Uterus (tissue), 4 donors: ENCODE measurements around the gene MAK. TPM values are rescaled to one million over a fixed set of nuclear protein-coding genes. Genes with fewer than 3 reads are reported as not detected.
"Not testable (repeated sequence)": the region's sequence is repeated elsewhere in the genome, so short reads cannot be mapped to it uniquely, and the experiment has no call there.

Experiments used
- DNase-seq, 2 donors: peaks; one replicate each; pipeline ENCODE4 v3.0.0-alpha.2; 2019 to 2020
- H3K27ac ChIP-seq, 2 donors: fragments of 200-600 bp; sonication (generic); 1 replicate in 1 of 2; 2 replicates in 1 of 2; pipeline ENCODE4 v1.5.1; 2016 to 2018
- H3K27me3 ChIP-seq, 2 donors: fragments of 200-600 bp; sonication (generic); one replicate each; pipeline ENCODE4 v1.5.1; 2018 to 2019; ENCODE audit warnings: control low read depth in 1 of 2
- H3K36me3 ChIP-seq, 2 donors: fragments of 200-600 bp; sonication (generic); one replicate each; pipeline ENCODE4 v1.5.1; 2019; ENCODE audit warnings: control low read depth in 1 of 2
- H3K4me1 ChIP-seq, 2 donors: fragments of 200-600 bp; sonication (generic); one replicate each; pipeline ENCODE4 v1.5.1; 2018 to 2019; ENCODE audit warnings: control low read depth in 1 of 2
- H3K4me3 ChIP-seq, 2 donors: fragments of 200-600 bp; sonication (generic); 1 replicate in 1 of 2; 2 replicates in 1 of 2; pipeline ENCODE4 v1.5.1; 2018 to 2019; ENCODE audit warnings: mild to moderate bottlenecking in 1 of 2
- H3K9me3 ChIP-seq, 2 donors: fragments of 200-600 bp; sonication (generic); one replicate each; pipeline ENCODE4 v1.5.1; 2019; ENCODE audit warnings: control low read depth in 1 of 2
- CTCF ChIP-seq, 4 experiments: fragments of 200-600 bp in 2 of 4; fragments of 450-650 bp in 2 of 4; sonication (generic) in 2 of 4; IDR thresholded peaks; one replicate each; pipeline ENCODE4 v1.5.1; 2016 to 2019; ENCODE audit warnings: antibody characterized with exemption in 4 of 4, mild to moderate bottlenecking in 2 of 4, moderate library complexity in 1 of 4
- POLR2A ChIP-seq, 2 donors: fragments of 450-650 bp; IDR thresholded peaks; one replicate each; pipeline ENCODE4 v1.6.1; 2016; ENCODE audit warnings: antibody characterized with exemption in 2 of 2, mild to moderate bottlenecking in 1 of 2, moderate library complexity in 1 of 2
- intact Hi-C: fragments of 100-400 bp; cut with DNase I; formaldehyde crosslinking; loops from one replicate; pipeline ENCODE4 v1.15.1; 2023; ENCODE audit warnings: low total_unique reads
- total RNA-seq, 4 donors: library from RNA; depleted of rRNA in 3 of 4; stranded (reverse); fragments of >200 nt in 3 of 4; gene quantifications; one replicate each; pipeline versions ENCODE4 v1.1.0 to v1.2.4, GENCODE V29; 2014 to 2023
- donor health status: DM: yes; HTN: yes; CAD: no.

Gene MAK
- total RNA-seq, 4 donors from 2014 or later = 0.97 to 1.8 TPM; not detected in 2

DNA sequence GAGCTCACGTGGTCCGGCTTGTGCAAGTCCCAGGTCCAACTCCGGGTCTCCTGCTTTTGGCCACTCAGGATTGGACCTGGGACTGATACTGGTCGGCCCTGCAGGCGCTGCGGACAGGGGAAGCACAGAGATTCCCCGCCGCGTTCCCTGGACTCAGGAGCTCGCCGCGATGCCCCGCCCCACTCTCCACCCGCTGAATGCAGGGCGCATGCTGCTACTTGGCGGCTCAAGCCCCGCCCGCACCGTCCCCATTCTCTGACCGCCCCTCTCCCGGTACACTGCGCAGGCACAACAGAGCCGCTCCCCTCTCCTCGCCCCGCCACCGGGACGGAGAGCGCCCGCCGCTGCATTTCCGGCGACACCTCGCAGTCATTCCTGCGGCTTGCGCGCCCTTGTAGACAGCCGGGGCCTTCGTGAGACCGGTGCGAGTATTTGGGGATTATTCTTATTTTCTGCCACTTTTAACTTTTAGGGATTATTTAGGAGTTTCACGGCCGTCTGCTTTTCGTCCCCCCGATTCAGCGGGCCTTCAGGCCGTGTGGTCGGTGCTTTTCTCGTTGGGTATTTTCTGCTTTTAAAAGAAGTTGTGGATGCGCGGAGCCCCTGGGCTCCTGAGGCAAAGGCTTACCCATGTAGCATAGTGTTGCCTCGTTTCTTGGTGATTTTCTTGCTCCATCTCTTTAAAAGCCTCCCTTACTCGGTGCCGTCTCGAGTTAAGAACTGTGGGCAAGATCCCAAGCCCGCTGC lies 115.3 kb downstream of the MAK start, which contains the start of gene TMEM14C:
TSS of gene TMEM14C (plus strand) at position 251 of the 747 bp plus-strand sequence. CDS start 1,544 bp downstream, outside the sequence.
- Histone ChIP-seq H3K27me3 (no peaks in the 10 kb centered on the region), H3K4me1 (peaks cover 7 to 14% of the 10 kb centered on the region in 2 donors), H3K36me3 (no peaks in the 10 kb centered on the region), H3K4me3 (peak within 1 kb of the TSS; percentile 67 to 78), H3K9me3 (no peaks in the 10 kb centered on the region), H3K27ac (peak within 1 kb of the TSS; percentile 80 to 83)
- peak; percentile 99 for DNase-seq
- intact Hi-C loops = no loop called here
- TF ChIP-seq CTCF (IDR thresholded peaks at IDR 0.05) (peak in 1 of 4 experiments; percentile 29), POLR2A (IDR thresholded peaks at IDR 0.05) (peak; percentile 68 to 76)

DNA sequence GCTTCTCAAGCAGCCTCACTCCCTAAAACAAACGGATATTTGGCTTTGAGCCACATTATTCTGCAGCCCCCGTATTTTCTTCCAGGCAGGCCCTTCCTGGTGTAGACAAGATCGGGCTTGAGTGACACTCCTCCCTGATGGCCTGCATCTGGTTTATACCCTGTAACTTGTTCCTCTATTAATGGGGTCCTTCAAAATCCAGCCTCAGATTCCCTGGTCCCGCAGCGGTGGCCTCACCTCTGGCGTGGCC lies 115.8 kb downstream of the MAK start:
- Histone ChIP-seq H3K27me3 (no peaks in the 10 kb centered on the region), H3K4me1 (peaks cover 7 to 14% of the 10 kb centered on the region in 2 donors), H3K4me3 (peak overlapping the region; percentile 67 to 78), H3K36me3 (no peaks in the 10 kb centered on the region), H3K27ac (peak overlapping the region; percentile 80 to 83), H3K9me3 (no peaks in the 10 kb centered on the region)
- no peak for DNase-seq
- intact Hi-C loops = no loop called here
- TF ChIP-seq CTCF (IDR thresholded peaks at IDR 0.05) (no peak), POLR2A (IDR thresholded peaks at IDR 0.05) (no peak)

DNA sequence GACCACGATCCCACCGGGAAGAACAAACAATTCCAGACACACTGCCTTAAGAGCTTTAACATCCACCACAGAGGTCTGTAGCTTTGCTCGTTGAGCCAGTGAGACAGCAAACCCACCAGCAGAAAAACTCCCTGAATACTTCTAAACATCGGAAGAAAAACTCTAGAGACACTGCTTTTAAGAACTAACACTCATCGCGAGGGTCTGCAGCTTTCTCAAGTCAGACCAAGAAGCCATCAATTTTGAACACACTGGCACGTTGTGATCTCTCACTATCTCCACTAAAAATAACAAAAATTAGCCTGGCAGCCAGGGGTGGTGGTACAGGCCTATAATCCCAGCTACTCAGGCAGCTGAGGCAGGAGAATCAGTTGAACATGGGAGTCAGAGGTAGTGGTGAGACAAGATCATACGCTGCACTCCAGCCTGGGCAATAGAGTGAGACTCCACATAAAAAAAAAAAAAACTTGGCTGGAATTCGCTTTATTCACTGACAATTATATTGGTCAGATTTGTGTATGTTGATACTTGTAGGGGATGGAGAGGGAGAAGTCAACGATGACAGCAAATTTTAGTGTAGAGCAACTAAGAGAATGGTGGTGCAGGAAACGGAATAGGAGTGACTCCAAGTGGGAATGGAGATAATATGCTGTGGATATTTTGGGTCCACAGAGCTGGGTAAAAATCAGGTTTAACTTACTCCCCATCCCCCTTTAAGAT lies 116.3 kb downstream of the MAK start:
- intact Hi-C loops = no loop called here

DNA sequence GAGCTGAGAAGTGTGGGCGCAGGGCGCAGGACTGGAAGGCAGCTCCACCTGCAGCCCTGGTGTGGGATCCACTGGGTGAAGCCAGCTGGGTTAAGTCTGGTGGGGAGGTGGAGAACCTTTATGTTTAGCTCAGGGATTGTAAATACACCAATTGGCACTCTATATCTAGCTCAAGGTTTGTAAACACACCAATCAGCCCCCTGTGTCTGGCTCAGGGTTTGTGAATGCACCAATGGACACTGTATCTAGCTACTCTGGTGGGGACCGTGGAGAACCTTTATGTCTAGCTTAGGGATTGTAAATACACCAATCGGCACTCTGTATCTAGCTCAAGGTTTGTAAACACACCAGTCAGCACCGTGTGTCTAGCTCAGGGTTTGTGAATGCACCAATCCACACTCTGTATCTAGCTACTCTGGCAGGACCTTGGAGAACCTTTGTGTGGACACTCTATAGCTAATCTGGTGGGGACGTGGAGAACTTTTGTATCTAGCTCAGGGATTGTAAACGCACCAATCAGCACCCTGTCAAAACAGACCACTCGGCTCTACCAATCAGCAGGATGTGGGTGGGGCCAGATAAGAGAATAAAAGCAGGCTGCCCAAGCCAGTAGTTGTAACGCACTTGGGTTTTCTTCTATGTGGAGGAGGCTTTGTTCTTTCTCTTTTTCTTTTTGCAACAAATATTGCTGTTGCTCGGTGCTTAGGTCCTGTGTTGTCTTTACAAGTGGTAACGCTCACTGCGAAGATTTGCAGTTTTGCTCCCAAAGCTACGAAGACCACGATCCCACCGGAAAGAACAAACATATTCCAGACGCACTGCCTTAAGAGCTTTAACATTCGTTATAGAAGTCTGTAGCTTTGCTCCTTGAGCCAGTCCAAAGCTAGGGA lies 117.1 kb downstream of the MAK start:
- Histone ChIP-seq H3K4me3 (peak overlapping the region; percentile 43 to 66), H3K27ac (peak overlapping the region; percentile 74 to 88), H3K4me1 (peaks cover 7 to 14% of the 10 kb centered on the region in 2 donors)
- H3K36me3 ChIP-seq, H3K27me3 ChIP-seq, intact Hi-C loops, DNase-seq, H3K9me3 ChIP-seq: not testable (repeated sequence)

More for the DNA sequence above, 116.3 kb downstream of the MAK start:
- Histone ChIP-seq H3K4me3 (peak overlapping the region; percentile 67 to 78), H3K36me3 (no peaks in the 10 kb centered on the region), H3K27me3 (no peaks in the 10 kb centered on the region), H3K9me3 (no peaks in the 10 kb centered on the region), H3K27ac (peak overlapping the region; percentile 80 to 83), H3K4me1 (peaks cover 7 to 14% of the 10 kb centered on the region in 2 donors)
- TF ChIP-seq CTCF (IDR thresholded peaks at IDR 0.05) (no peak), POLR2A (IDR thresholded peaks at IDR 0.05) (no peak)
- no peak for DNase-seq

DNA sequence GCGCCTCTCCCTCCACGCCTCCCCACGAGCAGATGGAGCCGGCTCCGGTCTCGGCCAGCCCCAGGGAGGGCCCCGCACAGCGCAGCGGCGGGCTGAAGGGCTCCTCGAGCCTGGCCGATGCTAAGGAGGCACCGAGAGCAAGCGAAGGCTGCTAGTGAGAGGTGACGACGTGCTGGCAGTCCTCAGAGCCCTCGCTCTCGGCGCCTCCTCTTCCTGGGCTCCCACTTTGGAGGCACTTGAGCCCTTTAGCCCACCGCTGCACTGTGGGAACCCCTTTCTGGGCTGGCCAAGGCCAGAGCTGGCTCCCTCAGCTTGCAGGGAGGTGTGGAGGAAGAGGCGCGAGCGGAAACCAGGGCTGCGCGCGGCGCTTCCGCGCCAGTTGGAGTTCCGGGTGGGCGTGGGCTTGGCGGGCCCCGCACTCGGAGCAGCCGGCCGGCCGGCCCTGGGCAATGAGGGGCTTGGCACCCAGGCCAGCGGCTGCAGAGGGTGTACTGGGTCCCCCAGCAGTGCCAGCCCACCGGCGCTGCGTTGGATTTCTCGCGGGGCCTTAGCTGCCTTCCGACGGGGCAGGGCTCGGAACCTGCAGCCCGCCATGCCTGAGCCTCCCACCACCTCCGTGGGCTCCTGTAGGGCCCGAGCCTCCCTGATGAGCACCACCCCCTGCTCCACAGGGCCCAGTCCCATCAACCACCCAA lies 117.9 kb downstream of the MAK start:
- Histone ChIP-seq H3K4me1 (peaks cover 7 to 14% of the 10 kb centered on the region in 2 donors), H3K27me3 (no peaks in the 10 kb centered on the region), H3K9me3 (no peaks in the 10 kb centered on the region), H3K27ac (peak overlapping the region; percentile 74 to 88), H3K36me3 (no peaks in the 10 kb centered on the region), H3K4me3 (peak overlapping the region; percentile 43 to 66)
- intact Hi-C loops = no loop called here
- DNase-seq = peak; percentile 18 to 50
- peak in 1 of 2 donors; percentile 19 for TF ChIP-seq POLR2A (IDR thresholded peaks at IDR 0.05)
- no peak for TF ChIP-seq CTCF (IDR thresholded peaks at IDR 0.05)
